Thyroid gland (tissue), 4 donors: ENCODE results near the gene MAD2L2.

Experiments used
- POLR2A ChIP-seq, 2 donors: fragments of 450-650 bp; IDR thresholded peaks; one replicate each; pipeline ENCODE4 v1.6.1; 2017; ENCODE audit warnings: antibody characterized with exemption in 2 of 2, mild to moderate bottlenecking in 2 of 2, moderate library complexity in 1 of 2
- TF ChIP-seq, protein P1 (sequence below), 6 experiments: fragments of 200-600 bp in 3 of 6; fragments of 450-650 bp in 3 of 6; sonication (generic) in 3 of 6; IDR thresholded peaks; one replicate each; pipeline ENCODE4 v1.5.1; 2016 to 2019; ENCODE audit warnings: antibody characterized with exemption in 6 of 6, mild to moderate bottlenecking in 2 of 6, inconsistent platforms in 1 of 6, moderate library complexity in 1 of 6

DNA sequence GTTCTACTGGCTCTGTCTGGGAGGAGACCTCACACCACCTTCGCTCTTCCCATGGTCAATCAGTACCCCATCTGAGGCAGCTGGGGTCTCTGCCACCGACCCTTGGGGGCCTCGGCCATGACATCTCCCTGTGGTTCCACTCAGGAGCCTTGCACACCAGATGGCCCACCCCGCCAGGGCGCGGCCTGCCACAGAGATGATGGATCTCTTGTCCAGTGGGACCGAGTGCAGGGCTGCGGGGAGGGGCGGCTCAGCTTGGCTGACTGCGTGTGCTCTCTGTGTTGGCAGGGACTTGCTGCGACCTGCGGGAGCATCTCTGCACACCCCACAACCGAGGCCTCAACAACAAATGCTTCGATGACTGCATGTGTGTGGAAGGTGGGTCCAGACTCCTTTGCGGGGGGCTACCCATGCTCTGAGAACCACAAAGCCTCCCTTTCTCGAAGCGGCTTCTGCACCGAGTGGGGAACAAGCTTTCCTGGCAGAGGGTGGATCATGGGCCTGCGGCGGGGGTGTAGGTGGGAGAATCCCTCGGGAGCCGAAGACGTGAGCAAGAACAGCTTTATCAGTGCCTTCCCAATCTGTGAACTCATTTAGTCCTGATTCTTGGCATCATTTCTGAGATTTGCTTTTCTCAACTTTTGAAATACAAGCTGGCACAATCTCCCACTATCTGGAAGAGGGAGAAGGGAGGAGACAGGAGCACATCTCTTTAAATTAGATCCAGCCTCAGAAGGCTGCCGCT lies 34.1 kb upstream of the MAD2L2 start:
- TF ChIP-seq, protein P1, sequence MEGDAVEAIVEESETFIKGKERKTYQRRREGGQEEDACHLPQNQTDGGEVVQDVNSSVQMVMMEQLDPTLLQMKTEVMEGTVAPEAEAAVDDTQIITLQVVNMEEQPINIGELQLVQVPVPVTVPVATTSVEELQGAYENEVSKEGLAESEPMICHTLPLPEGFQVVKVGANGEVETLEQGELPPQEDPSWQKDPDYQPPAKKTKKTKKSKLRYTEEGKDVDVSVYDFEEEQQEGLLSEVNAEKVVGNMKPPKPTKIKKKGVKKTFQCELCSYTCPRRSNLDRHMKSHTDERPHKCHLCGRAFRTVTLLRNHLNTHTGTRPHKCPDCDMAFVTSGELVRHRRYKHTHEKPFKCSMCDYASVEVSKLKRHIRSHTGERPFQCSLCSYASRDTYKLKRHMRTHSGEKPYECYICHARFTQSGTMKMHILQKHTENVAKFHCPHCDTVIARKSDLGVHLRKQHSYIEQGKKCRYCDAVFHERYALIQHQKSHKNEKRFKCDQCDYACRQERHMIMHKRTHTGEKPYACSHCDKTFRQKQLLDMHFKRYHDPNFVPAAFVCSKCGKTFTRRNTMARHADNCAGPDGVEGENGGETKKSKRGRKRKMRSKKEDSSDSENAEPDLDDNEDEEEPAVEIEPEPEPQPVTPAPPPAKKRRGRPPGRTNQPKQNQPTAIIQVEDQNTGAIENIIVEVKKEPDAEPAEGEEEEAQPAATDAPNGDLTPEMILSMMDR (IDR thresholded peaks at IDR 0.05) = no peak
- no peak for TF ChIP-seq POLR2A (IDR thresholded peaks at IDR 0.05)
